Endometrium (tissue), 2 donors: Measurements from ENCODE around the gene TFCP2L1.
"Not testable (repeated sequence)": the region's sequence is repeated elsewhere in the genome, so short reads cannot be mapped to it uniquely, and the experiment has no call there.

ENCODE experiments used
- FAIRE-seq: peaks from 2 replicates; lab custom pipeline; 2012; peaks lifted over from hg19 to GRCh38; lab: Jason Lieb, UNC
- donor health status: control.
- donor health status: control.

The TFCP2L1 gene

GRCh38 chr2:121295911-121296650, 11.1 kb upstream of the TFCP2L1 start:
- no peak for FAIRE-seq

GRCh38 chr2:121294881-121295840, 10.2 kb upstream of the TFCP2L1 start:
- FAIRE-seq = no peak

GRCh38 chr2:121293450-121294325, 8.7 kb upstream of the TFCP2L1 start:
- no peak for FAIRE-seq

- no peak for FAIRE-seq
Observed at GRCh38 chr2:121291251-121291580, 6.2 kb upstream of the TFCP2L1 start.

- no peak for FAIRE-seq
Observed at GRCh38 chr2:121289271-121289670, 4.3 kb upstream of the TFCP2L1 start.

- FAIRE-seq = no peak
Observed at GRCh38 chr2:121288454-121289231, 3.6 kb upstream of the TFCP2L1 start.

- FAIRE-seq = no peak
Observed at GRCh38 chr2:121287956-121288355, 3.0 kb upstream of the TFCP2L1 start.

- FAIRE-seq = no peak
Observed at GRCh38 chr2:121287146-121287798, 2.3 kb upstream of the TFCP2L1 start.

- FAIRE-seq = no peak
Observed at GRCh38 chr2:121286506-121286905, 1.5 kb upstream of the TFCP2L1 start.

GRCh38 chr2:121285926-121286325, 924 bp upstream of the TFCP2L1 start:
- no peak for FAIRE-seq

- no peak for FAIRE-seq
Observed at GRCh38 chr2:121283670-121284462, 1.1 kb downstream of the TFCP2L1 start.

GRCh38 chr2:121282800-121283385, 2.1 kb downstream of the TFCP2L1 start:
- FAIRE-seq = no peak

- no peak for FAIRE-seq
Observed at GRCh38 chr2:121281694-121282093, 3.3 kb downstream of the TFCP2L1 start.

GRCh38 chr2:121281107-121281506, 3.9 kb downstream of the TFCP2L1 start:
- FAIRE-seq = no peak

- FAIRE-seq = no peak
Observed at GRCh38 chr2:121279476-121280220, 5.4 kb downstream of the TFCP2L1 start.

- FAIRE-seq = no peak
Observed at GRCh38 chr2:121276341-121276740, 8.7 kb downstream of the TFCP2L1 start.

GRCh38 chr2:121273116-121273515, 11.9 kb downstream of the TFCP2L1 start:
- no peak for FAIRE-seq

- no peak for FAIRE-seq
Observed at GRCh38 chr2:121272596-121272995, 12.4 kb downstream of the TFCP2L1 start.

- not testable (repeated sequence) for FAIRE-seq
Observed at GRCh38 chr2:121269436-121269835, 15.6 kb downstream of the TFCP2L1 start.
